Caki2 (cell line): ENCODE results near the gene NAA80. TPM values are rescaled to one million over a fixed set of nuclear protein-coding genes. Genes with fewer than 3 reads are reported as not detected.
"Not testable (repeated sequence)": the region's sequence is repeated elsewhere in the genome, so short reads cannot be mapped to it uniquely, and the experiment has no call there.

ENCODE experiments used
- DNase-seq: peaks from one replicate; pipeline ENCODE4 v3.0.0-alpha.2; 2015; ENCODE audit warnings: low read depth
- in situ Hi-C: cut with HindIII; loops from 2 replicates; pipeline ENCODE4 v1.10.0; 2016; ENCODE audit warnings: low sequenced_read_pairs, low pct_unique_long_range_greater_than_20kb, mixed read lengths
- total RNA-seq: library from RNA; depleted of rRNA; stranded (reverse); fragments of >200 nt; shearing (Covaris generic); gene quantifications from 2 replicates; pipeline ENCODE4 v1.2.3, GENCODE V29; 2014; ENCODE audit warnings: low replicate concordance

NAA80 gene
- total RNA-seq, 1 experiment from 2014 or later: 8.3 TPM

- DNase-seq: no peak
- in situ Hi-C loops: no loop called here
Measured at GRCh38 chr3:50278123-50278879, 20.9 kb downstream of the NAA80 start.

- DNase-seq: no peak
- in situ Hi-C loops: no loop called here
Measured at GRCh38 chr3:50276762-50277101, 22.5 kb downstream of the NAA80 start.

GRCh38 chr3:50275996-50276761 lies 23.0 kb downstream of the NAA80 start:
- in situ Hi-C loops: no loop called here
- no peak for DNase-seq

GRCh38 chr3:50275141-50275995 lies 23.8 kb downstream of the NAA80 start:
- in situ Hi-C loops: no loop called here
- DNase-seq: no peak

GRCh38 chr3:50274371-50275104 lies 24.7 kb downstream of the NAA80 start:
- DNase-seq: peak; percentile 39
- in situ Hi-C loops: no loop called here

- in situ Hi-C loops: no loop called here
- no peak for DNase-seq
Measured at GRCh38 chr3:50273689-50274065, 25.5 kb downstream of the NAA80 start.

GRCh38 chr3:50272911-50273688 lies 26.1 kb downstream of the NAA80 start:
- peak; percentile 61 for DNase-seq
- in situ Hi-C loops: no loop called here

GRCh38 chr3:50272538-50272910 lies 26.7 kb downstream of the NAA80 start:
- DNase-seq, in situ Hi-C loops: not testable (repeated sequence)

- DNase-seq: no peak
- in situ Hi-C loops: no loop called here
Measured at GRCh38 chr3:50271314-50271936, 27.8 kb downstream of the NAA80 start.

GRCh38 chr3:50270422-50271224 lies 28.6 kb downstream of the NAA80 start:
- no peak for DNase-seq
- in situ Hi-C loops: no loop called here

GRCh38 chr3:50269977-50270413 lies 29.2 kb downstream of the NAA80 start:
- in situ Hi-C loops: no loop called here
- no peak for DNase-seq

- in situ Hi-C loops: no loop called here
- no peak for DNase-seq
Measured at GRCh38 chr3:50269460-50269859, 29.7 kb downstream of the NAA80 start.

- DNase-seq: peak; percentile 97
- in situ Hi-C loops: no loop called here
Measured at GRCh38 chr3:50268703-50269451, 30.3 kb downstream of the NAA80 start, which contains the start of gene SEMA3B. Gene SEMA3B, plus strand, starts transcription at chr3:50269147. Its CDS starts 94 bp downstream, at chr3:50269241.

- in situ Hi-C loops: no loop called here
- DNase-seq: no peak
Measured at GRCh38 chr3:50268276-50268675, 30.9 kb downstream of the NAA80 start.

- DNase-seq: no peak
- in situ Hi-C loops: no loop called here
Measured at GRCh38 chr3:50267280-50267913, 31.8 kb downstream of the NAA80 start.
